ENCODE measurements around the gene COQ6. TPM values are rescaled to one million over a fixed set of nuclear protein-coding genes. Genes with fewer than 3 reads are reported as not detected.
"Not testable (repeated sequence)": the region's sequence is repeated elsewhere in the genome, so short reads cannot be mapped to it uniquely, and the experiment has no call there.

COQ6 gene
- total and polyA plus RNA-seq, 8 donors = 17.8 to 38.0 (median 31.2) TPM

- H3K9me3 ChIP-seq = no peaks in the 10 kb centered on the region
- no peaks in the 10 kb centered on the region for H3K4me1 ChIP-seq
- ATAC-seq (no peak), DNase-seq (no peak)
- no peak for TF ChIP-seq CTCF (IDR thresholded peaks at IDR 0.05)
- no peak overlapping the region for H3K27ac ChIP-seq
- H3K36me3 ChIP-seq = peaks cover 0 to 16% of the 10 kb centered on the region in 2 donors
- no peak overlapping the region for H3K4me3 ChIP-seq
- H3K27me3 ChIP-seq = no peaks in the 10 kb centered on the region
- intact Hi-C loops (cut with DNase I) = no loop called here
Measured at GRCh38 chr14:73995977-73996378, 45.9 kb downstream of the COQ6 start.

GRCh38 chr14:73996731-73997107 lies 46.6 kb downstream of the COQ6 start:
- Histone ChIP-seq H3K36me3 (peaks cover 0 to 16% of the 10 kb centered on the region in 2 donors), H3K9me3 (no peaks in the 10 kb centered on the region), H3K4me1 (no peaks in the 10 kb centered on the region), H3K27ac (no peak overlapping the region), H3K4me3 (no peak overlapping the region), H3K27me3 (no peaks in the 10 kb centered on the region)
- no peak for TF ChIP-seq CTCF (IDR thresholded peaks at IDR 0.05)
- DNase-seq (no peak), ATAC-seq (no peak)
- intact Hi-C loops (cut with DNase I) = no loop called here

- H3K27ac ChIP-seq = no peak overlapping the region
- H3K4me3 ChIP-seq = no peak overlapping the region
- intact Hi-C loops (cut with DNase I) = no loop called here
- H3K36me3 ChIP-seq = peaks cover 0 to 16% of the 10 kb centered on the region in 2 donors
- H3K4me1 ChIP-seq = no peaks in the 10 kb centered on the region
- H3K9me3 ChIP-seq = no peaks in the 10 kb centered on the region
- ATAC-seq (no peak), DNase-seq (no peak)
- H3K27me3 ChIP-seq = no peaks in the 10 kb centered on the region
- TF ChIP-seq CTCF (IDR thresholded peaks at IDR 0.05) = no peak
Measured at GRCh38 chr14:73997108-73997943, 47.2 kb downstream of the COQ6 start.

GRCh38 chr14:73997944-73998447 lies 47.9 kb downstream of the COQ6 start:
- Histone ChIP-seq H3K4me3 (no peak overlapping the region), H3K36me3 (peaks cover 0 to 16% of the 10 kb centered on the region in 2 donors), H3K4me1 (no peaks in the 10 kb centered on the region), H3K27ac (no peak overlapping the region), H3K27me3 (no peaks in the 10 kb centered on the region), H3K9me3 (no peaks in the 10 kb centered on the region)
- intact Hi-C loops (cut with DNase I) = no loop called here
- no peak for TF ChIP-seq CTCF (IDR thresholded peaks at IDR 0.05)
- ATAC-seq (no peak), DNase-seq (no peak)

- H3K4me1 ChIP-seq = no peaks in the 10 kb centered on the region
- intact Hi-C loops (cut with DNase I) = no loop called here
- TF ChIP-seq CTCF (IDR thresholded peaks at IDR 0.05) = no peak
- H3K27me3 ChIP-seq = no peaks in the 10 kb centered on the region
- H3K27ac ChIP-seq = no peak overlapping the region
- DNase-seq = no peak
- peaks cover 0 to 23% of the 10 kb centered on the region in 2 donors for H3K36me3 ChIP-seq
- no peak for ATAC-seq
- H3K4me3 ChIP-seq = no peak overlapping the region
- no peaks in the 10 kb centered on the region for H3K9me3 ChIP-seq
Measured at GRCh38 chr14:73998726-73999125, 48.6 kb downstream of the COQ6 start.

- peaks cover 0 to 60% of the 10 kb centered on the region in 2 donors for H3K36me3 ChIP-seq
- H3K4me3 ChIP-seq; H3K27me3 ChIP-seq; H3K4me1 ChIP-seq; H3K27ac ChIP-seq; H3K9me3 ChIP-seq; ATAC-seq; DNase-seq; intact Hi-C loops (cut with DNase I): not testable (repeated sequence)
Measured at GRCh38 chr14:74005664-74006063, 55.6 kb downstream of the COQ6 start.
